ENCODE measurements around the gene TMEM117.

The TMEM117 gene

DNA sequence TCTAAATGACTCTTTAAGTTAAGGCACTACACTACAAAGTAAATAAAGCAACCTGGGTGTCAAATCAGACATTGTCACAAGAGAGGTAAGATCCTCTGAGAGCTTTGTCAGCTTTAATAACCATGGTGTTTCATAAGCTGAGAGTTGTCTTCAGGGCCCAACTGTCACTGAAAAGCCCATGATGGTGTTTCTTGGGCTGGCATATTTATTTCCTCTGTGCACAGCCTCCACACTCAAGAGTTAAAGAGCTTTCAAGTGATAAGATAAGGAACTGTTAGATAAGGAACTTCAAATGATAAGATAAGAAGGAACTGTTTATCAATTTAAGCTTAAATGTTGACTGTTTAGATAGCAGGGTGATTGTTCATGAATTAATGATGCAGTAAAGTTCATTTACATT, 495.4 kb downstream of the TMEM117 start:
- Histone ChIP-seq H3K9ac (ENCODE audit: low read length) (no peak overlapping the region), H4K20me1 (ENCODE audit: insufficient read depth, low read length) (no peaks in the 10 kb centered on the region), H3K27me3 (ENCODE audit: insufficient read depth, low read length) (no peaks in the 10 kb centered on the region), H3K27ac (ENCODE audit: low read depth, low read length, poor library complexity, severe bottlenecking) (no peak overlapping the region), H3K4me1 (ENCODE audit: insufficient read depth, low read length, severe bottlenecking) (no peaks in the 10 kb centered on the region), H2AFZ (ENCODE audit: low read length) (no peak overlapping the region), H3K9me3 (ENCODE audit: low read length) (0 out of 2 replicates have a peak, but pooled peaks cover 4% of the 10 kb centered on the region), H3F3A (ENCODE audit: insufficient read depth, low read length) (no peaks in the 10 kb centered on the region), H3K4me2 (ENCODE audit: low read length) (no peak overlapping the region), H3K79me2 (ENCODE audit: insufficient read depth, low read length) (no peaks in the 10 kb centered on the region), H3K4me3 (ENCODE audit: low read depth, low read length, poor library complexity, severe bottlenecking) (no peak overlapping the region), H3K36me3 (ENCODE audit: insufficient read depth, low read length) (no peaks in the 10 kb centered on the region), H3K9me2 (ENCODE audit: low read depth, low read length) (no peaks in the 10 kb centered on the region)
- TF ChIP-seq, protein P1, sequence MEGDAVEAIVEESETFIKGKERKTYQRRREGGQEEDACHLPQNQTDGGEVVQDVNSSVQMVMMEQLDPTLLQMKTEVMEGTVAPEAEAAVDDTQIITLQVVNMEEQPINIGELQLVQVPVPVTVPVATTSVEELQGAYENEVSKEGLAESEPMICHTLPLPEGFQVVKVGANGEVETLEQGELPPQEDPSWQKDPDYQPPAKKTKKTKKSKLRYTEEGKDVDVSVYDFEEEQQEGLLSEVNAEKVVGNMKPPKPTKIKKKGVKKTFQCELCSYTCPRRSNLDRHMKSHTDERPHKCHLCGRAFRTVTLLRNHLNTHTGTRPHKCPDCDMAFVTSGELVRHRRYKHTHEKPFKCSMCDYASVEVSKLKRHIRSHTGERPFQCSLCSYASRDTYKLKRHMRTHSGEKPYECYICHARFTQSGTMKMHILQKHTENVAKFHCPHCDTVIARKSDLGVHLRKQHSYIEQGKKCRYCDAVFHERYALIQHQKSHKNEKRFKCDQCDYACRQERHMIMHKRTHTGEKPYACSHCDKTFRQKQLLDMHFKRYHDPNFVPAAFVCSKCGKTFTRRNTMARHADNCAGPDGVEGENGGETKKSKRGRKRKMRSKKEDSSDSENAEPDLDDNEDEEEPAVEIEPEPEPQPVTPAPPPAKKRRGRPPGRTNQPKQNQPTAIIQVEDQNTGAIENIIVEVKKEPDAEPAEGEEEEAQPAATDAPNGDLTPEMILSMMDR (IDR thresholded peaks at IDR 0.05; ENCODE audit: low read length), result no peak
- TF ChIP-seq EZH2 (IDR thresholded peaks at IDR 0.05; ENCODE audit: borderline replicate concordance, low read length), result no peak

GRCh38 chr12:44334347-44334746, 498.5 kb downstream of the TMEM117 start:
- H3K27ac ChIP-seq (ENCODE audit: low read depth, low read length, poor library complexity, severe bottlenecking), result no peak overlapping the region
- no peak overlapping the region for H3K4me2 ChIP-seq (ENCODE audit: low read length)
- no peaks in the 10 kb centered on the region for H3F3A ChIP-seq (ENCODE audit: insufficient read depth, low read length)
- H2AFZ ChIP-seq (ENCODE audit: low read length), result no peak overlapping the region
- no peaks in the 10 kb centered on the region for H4K20me1 ChIP-seq (ENCODE audit: insufficient read depth, low read length)
- no peaks in the 10 kb centered on the region for H3K4me1 ChIP-seq (ENCODE audit: insufficient read depth, low read length, severe bottlenecking)
- H3K9me3 ChIP-seq (ENCODE audit: low read length), result 0 out of 2 replicates have a peak, but pooled peaks cover 4% of the 10 kb centered on the region
- H3K4me3 ChIP-seq (ENCODE audit: low read depth, low read length, poor library complexity, severe bottlenecking), result no peak overlapping the region
- no peak for TF ChIP-seq EZH2 (IDR thresholded peaks at IDR 0.05; ENCODE audit: borderline replicate concordance, low read length)
- TF ChIP-seq, protein P1 (IDR thresholded peaks at IDR 0.05; ENCODE audit: low read length), result no peak
- H3K9me2 ChIP-seq (ENCODE audit: low read depth, low read length), result no peaks in the 10 kb centered on the region
- no peaks in the 10 kb centered on the region for H3K27me3 ChIP-seq (ENCODE audit: insufficient read depth, low read length)
- H3K36me3 ChIP-seq (ENCODE audit: insufficient read depth, low read length), result no peaks in the 10 kb centered on the region
- no peaks in the 10 kb centered on the region for H3K79me2 ChIP-seq (ENCODE audit: insufficient read depth, low read length)
- H3K9ac ChIP-seq (ENCODE audit: low read length), result no peak overlapping the region

DNA sequence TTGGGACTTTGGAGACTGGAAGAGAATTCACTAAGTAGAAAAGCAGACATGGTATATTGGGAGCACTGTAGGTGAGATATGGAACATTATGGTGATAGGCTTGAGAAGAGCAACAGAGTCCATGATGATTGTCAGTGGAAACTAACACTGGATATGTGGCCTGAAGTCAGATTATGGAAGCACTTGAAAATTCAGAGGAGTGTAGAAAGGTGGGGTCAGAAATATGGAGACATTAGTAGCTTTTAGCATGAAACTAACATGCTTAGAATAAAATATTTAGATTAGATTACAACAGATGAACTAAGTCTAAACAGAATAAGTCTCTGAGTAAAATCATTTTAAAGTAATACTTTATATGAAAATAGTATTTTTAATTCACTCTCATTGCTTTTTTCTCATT, 499.1 kb downstream of the TMEM117 start:
- no peaks in the 10 kb centered on the region for H3K4me1 ChIP-seq (ENCODE audit: insufficient read depth, low read length, severe bottlenecking)
- H3K4me3 ChIP-seq (ENCODE audit: low read depth, low read length, poor library complexity, severe bottlenecking), result no peak overlapping the region
- no peaks in the 10 kb centered on the region for H3K9me2 ChIP-seq (ENCODE audit: low read depth, low read length)
- no peaks in the 10 kb centered on the region for H3F3A ChIP-seq (ENCODE audit: insufficient read depth, low read length)
- no peaks in the 10 kb centered on the region for H3K79me2 ChIP-seq (ENCODE audit: insufficient read depth, low read length)
- H3K27me3 ChIP-seq (ENCODE audit: insufficient read depth, low read length), result no peaks in the 10 kb centered on the region
- H3K9ac ChIP-seq (ENCODE audit: low read length), result no peak overlapping the region
- H3K36me3 ChIP-seq (ENCODE audit: insufficient read depth, low read length), result no peaks in the 10 kb centered on the region
- H2AFZ ChIP-seq (ENCODE audit: low read length), result no peak overlapping the region
- no peak overlapping the region for H3K4me2 ChIP-seq (ENCODE audit: low read length)
- TF ChIP-seq, protein P1 (IDR thresholded peaks at IDR 0.05; ENCODE audit: low read length), result no peak
- TF ChIP-seq EZH2 (IDR thresholded peaks at IDR 0.05; ENCODE audit: borderline replicate concordance, low read length), result no peak
- H3K9me3 ChIP-seq (ENCODE audit: low read length), result 0 out of 2 replicates have a peak, but pooled peaks cover 4% of the 10 kb centered on the region
- H3K27ac ChIP-seq (ENCODE audit: low read depth, low read length, poor library complexity, severe bottlenecking), result no peak overlapping the region
- H4K20me1 ChIP-seq (ENCODE audit: insufficient read depth, low read length), result no peaks in the 10 kb centered on the region

Data from OCI-LY1 (cell line).